ENCODE measurements around the gene BCDIN3D.

- no peak for TF ChIP-seq EZH2phosphoT487 (IDR thresholded peaks at IDR 0.05; ENCODE audit: low read depth, severe bottlenecking, unreplicated experiment)
- no peak for TF ChIP-seq CTCF (IDR thresholded peaks at IDR 0.05; ENCODE audit: poor library complexity)
- TF ChIP-seq EZH2 (IDR thresholded peaks at IDR 0.05; ENCODE audit: borderline replicate concordance), result no peak
Observed at GRCh38 chr12:49811961-49812401, 30.9 kb downstream of the BCDIN3D start.

Data from hepatocyte (in vitro differentiated cells).